ENCODE measurements around the gene NHERF1. TPM values are rescaled to one million over a fixed set of nuclear protein-coding genes. Genes with fewer than 3 reads are reported as not detected.

NHERF1 gene
- total and polyA plus RNA-seq, 2 of the 13 experiments (the other 11 are each of a cell fraction or from before 2014, with no cell fraction given) = 169 to 269 TPM

- TF ChIP-seq PHF5A (CRISPR knock-in tag; IDR thresholded peaks at IDR 0.05; ENCODE audit: low read depth, unreplicated experiment) (no peak), ZNF333 (CRISPR knock-in tag; IDR thresholded peaks at IDR 0.05; ENCODE audit: borderline replicate concordance) (no peak), PTBP1 (IDR thresholded peaks at IDR 0.05; ENCODE audit: low read depth, low read length, poor library complexity, severe bottlenecking) (no peak), SRSF1 (optimal IDR thresholded peaks at IDR 0.05; ENCODE audit: low read depth, low read length) (no peak), ZNF331 (CRISPR knock-in tag; IDR thresholded peaks at IDR 0.05) (no peak), PHF21A (CRISPR knock-in tag; IDR thresholded peaks at IDR 0.05) (no peak), HOXA3 (CRISPR knock-in tag; IDR thresholded peaks at IDR 0.05) (no peak), TBX2 (CRISPR knock-in tag; IDR thresholded peaks at IDR 0.05; ENCODE audit: borderline replicate concordance) (no peak), ZNF251 (CRISPR knock-in tag; IDR thresholded peaks at IDR 0.05) (no peak), TCF7L2 (IDR thresholded peaks at IDR 0.05; ENCODE audit: low read depth, low read length) (no peak), ZNF775 (CRISPR knock-in tag; IDR thresholded peaks at IDR 0.05; ENCODE audit: borderline replicate concordance) (no peak), NCOR1 (IDR thresholded peaks at IDR 0.05; ENCODE audit: borderline replicate concordance, low read length) (no peak), ZNF792 (CRISPR knock-in tag; IDR thresholded peaks at IDR 0.05) (0 out of 2 replicates have a peak, but pooled peaks have one; percentile 38), ZNF12 (CRISPR knock-in tag; IDR thresholded peaks at IDR 0.05) (no peak), FOXO1 (CRISPR knock-in tag; IDR thresholded peaks at IDR 0.05) (no peak), PLRG1 (conservative IDR thresholded peaks at IDR 0.05) (no peak), MZF1 (CRISPR knock-in tag; IDR thresholded peaks at IDR 0.05; ENCODE audit: borderline replicate concordance) (no peak), ZNF562 (CRISPR knock-in tag; IDR thresholded peaks at IDR 0.05; ENCODE audit: borderline replicate concordance) (no peak), SNRNP70 (IDR thresholded peaks at IDR 0.05; ENCODE audit: low read depth, low read length) (no peak), ZNF33B (CRISPR knock-in tag; IDR thresholded peaks at IDR 0.05) (no peak), CC2D1A (CRISPR knock-in tag; IDR thresholded peaks at IDR 0.05) (no peak), MED8 (CRISPR knock-in tag; IDR thresholded peaks at IDR 0.05; ENCODE audit: insufficient replicate concordance) (no peak)
- TF ChIP-seq, protein P1, sequence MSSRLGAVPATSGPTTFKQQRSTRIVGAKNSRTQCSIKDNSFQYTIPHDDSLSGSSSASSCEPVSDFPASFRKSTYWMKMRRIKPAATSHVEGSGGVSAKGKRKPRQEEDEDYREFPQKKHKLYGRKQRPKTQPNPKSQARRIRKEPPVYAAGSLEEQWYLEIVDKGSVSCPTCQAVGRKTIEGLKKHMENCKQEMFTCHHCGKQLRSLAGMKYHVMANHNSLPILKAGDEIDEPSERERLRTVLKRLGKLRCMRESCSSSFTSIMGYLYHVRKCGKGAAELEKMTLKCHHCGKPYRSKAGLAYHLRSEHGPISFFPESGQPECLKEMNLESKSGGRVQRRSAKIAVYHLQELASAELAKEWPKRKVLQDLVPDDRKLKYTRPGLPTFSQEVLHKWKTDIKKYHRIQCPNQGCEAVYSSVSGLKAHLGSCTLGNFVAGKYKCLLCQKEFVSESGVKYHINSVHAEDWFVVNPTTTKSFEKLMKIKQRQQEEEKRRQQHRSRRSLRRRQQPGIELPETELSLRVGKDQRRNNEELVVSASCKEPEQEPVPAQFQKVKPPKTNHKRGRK (CRISPR knock-in tag; IDR thresholded peaks at IDR 0.05) = no peak
- TF ChIP-seq, protein P2, sequence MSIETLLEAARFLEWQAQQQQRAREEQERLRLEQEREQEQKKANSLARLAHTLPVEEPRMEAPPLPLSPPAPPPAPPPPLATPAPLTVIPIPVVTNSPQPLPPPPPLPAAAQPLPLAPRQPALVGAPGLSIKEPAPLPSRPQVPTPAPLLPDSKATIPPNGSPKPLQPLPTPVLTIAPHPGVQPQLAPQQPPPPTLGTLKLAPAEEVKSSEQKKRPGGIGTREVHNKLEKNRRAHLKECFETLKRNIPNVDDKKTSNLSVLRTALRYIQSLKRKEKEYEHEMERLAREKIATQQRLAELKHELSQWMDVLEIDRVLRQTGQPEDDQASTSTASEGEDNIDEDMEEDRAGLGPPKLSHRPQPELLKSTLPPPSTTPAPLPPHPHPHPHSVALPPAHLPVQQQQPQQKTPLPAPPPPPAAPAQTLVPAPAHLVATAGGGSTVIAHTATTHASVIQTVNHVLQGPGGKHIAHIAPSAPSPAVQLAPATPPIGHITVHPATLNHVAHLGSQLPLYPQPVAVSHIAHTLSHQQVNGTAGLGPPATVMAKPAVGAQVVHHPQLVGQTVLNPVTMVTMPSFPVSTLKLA (IDR thresholded peaks at IDR 0.05) = no peak
- TF ChIP-seq, protein P3, sequence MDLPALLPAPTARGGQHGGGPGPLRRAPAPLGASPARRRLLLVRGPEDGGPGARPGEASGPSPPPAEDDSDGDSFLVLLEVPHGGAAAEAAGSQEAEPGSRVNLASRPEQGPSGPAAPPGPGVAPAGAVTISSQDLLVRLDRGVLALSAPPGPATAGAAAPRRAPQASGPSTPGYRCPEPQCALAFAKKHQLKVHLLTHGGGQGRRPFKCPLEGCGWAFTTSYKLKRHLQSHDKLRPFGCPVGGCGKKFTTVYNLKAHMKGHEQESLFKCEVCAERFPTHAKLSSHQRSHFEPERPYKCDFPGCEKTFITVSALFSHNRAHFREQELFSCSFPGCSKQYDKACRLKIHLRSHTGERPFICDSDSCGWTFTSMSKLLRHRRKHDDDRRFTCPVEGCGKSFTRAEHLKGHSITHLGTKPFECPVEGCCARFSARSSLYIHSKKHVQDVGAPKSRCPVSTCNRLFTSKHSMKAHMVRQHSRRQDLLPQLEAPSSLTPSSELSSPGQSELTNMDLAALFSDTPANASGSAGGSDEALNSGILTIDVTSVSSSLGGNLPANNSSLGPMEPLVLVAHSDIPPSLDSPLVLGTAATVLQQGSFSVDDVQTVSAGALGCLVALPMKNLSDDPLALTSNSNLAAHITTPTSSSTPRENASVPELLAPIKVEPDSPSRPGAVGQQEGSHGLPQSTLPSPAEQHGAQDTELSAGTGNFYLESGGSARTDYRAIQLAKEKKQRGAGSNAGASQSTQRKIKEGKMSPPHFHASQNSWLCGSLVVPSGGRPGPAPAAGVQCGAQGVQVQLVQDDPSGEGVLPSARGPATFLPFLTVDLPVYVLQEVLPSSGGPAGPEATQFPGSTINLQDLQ (CRISPR knock-in tag; IDR thresholded peaks at IDR 0.05) = 0 out of 2 replicates have a peak, but pooled peaks have one; percentile 33
These were observed 32.2 kb downstream of the NHERF1 start (continued) for GRCh38 chr17:74780443-74781238.
